GM08714 (cell line): Measurements from ENCODE around the gene PROSER2.

Source experiments
- H3K4me3 ChIP-seq: fragments of 200-500 bp; sonication (Bioruptor generic); 2 replicates; pipeline ENCODE4 v1.5.1; 2014; ENCODE audit warnings: mild to moderate bottlenecking, low read length, inconsistent platforms
- ZNF274 ChIP-seq: IDR thresholded peaks from 2 replicates; pipeline ENCODE4 v1.6.1; 2012; ENCODE audit warnings: mild to moderate bottlenecking, low read depth, low read length

The PROSER2 gene, protein sequence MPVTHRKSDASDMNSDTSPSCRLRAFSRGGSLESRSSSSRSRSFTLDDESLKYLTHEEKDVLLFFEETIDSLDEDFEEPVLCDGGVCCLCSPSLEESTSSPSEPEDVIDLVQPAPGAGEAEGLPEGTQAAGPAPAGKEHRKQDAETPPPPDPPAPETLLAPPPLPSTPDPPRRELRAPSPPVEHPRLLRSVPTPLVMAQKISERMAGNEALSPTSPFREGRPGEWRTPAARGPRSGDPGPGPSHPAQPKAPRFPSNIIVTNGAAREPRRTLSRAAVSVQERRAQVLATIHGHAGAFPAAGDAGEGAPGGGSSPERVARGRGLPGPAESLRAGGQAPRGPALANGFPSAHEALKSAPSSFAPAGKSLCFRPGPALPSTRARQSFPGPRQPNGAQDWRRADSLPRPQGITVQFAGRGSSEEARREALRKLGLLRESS

DNA sequence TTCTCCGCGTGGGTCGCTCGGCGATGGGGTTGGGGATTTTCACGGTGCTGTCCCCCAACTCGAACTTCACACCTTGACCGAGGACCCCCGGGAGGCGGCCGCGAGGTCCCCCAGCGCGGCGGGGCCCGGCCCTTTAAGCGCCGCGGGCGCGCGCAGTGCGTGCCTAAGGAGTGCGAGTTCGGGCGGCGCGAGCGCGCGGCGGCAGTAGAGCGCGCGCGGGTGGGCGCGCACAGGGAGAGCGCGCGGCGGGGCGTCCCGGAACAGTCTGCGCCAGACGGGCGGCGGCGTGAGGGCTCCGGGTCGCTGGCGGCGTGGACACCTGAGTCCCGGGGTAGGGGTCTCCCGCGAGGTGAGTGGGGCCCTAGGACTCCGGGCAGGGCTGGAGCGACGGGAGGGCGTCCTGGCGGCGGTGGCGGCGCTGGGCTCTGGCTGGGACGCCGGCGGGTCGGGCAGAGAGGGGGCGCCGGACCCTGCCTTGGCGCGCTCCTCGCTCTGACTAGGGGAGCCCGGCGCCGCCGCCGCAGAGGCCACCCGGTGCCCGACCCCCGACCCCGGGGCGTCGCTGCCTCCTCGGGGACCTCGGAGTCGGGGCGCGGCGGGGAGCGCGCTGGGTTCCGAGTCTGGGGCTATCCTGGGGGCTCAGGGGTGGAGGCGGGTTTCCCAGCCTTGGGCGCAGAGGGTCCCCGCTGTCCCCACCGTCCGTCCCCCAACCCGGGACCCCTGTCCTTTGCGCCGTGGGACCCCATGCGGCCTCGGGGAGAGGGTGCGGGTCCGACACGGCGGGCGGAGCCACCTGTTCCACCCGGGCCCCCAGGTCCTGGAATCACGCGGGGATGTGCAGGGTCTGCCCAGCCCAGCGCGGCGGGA lies at the start of gene PROSER2:
Gene PROSER2, plus strand, starts transcription at position 235 of the 867 bp plus-strand sequence. CDS start 28,722 bp downstream, outside the sequence.
- no peak for TF ChIP-seq ZNF274
- H3K4me3 ChIP-seq, result peak within 1 kb of the TSS; percentile 81

DNA sequence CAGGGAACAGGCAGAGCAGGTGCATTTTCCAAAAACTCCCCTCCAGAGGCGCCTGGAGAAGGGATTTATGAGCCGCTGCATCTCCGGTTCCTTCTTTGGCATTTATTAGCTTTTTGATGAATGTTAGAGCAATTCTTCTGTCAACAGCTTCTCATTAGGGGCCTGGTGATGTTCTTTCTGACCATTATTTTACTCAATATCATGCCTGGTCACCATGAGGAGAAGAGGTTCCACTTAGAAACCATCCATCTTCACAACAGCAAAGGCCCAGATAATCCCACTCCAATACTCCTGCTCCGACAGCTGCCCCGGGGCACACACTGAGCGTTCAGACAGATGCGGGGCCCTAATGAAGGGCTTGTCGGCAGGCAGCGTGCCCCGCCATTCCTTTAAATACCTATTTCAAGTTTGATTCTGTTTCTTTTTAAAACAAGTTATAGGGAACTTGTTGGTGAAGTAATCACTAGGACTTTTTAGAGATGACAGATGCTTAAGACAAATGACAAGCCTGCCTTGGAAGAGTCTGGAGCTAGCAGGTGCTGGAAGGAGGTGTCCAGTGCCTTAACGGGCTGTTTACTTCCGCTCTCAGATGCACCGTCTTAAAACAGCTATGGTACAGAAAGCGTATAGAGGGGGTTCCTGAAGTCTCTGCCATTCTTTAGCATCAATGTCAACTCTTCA lies 49.3 kb upstream of the PROSER2 start:
- H3K4me3 ChIP-seq, result no peak overlapping the region
- TF ChIP-seq ZNF274, result no peak

DNA sequence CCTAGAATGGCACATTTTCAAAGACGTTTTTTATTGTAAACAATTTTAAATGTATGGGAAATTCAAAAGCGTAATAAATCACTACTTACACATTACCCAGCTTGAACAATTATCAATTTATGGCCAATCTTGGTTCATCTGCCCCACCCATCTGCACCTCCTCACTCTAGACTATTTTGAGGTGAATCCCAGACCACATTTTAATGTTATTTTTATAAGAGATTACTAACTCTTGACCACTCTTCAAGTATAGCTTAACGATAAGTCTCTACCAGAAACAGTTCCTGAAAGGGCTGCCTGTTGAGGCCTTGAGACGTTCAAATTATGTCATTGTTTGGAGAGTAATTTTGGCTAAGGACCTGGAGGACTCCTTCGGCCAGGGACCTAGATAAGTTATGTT lies 47.7 kb upstream of the PROSER2 start:
- no peak overlapping the region for H3K4me3 ChIP-seq
- no peak for TF ChIP-seq ZNF274

DNA sequence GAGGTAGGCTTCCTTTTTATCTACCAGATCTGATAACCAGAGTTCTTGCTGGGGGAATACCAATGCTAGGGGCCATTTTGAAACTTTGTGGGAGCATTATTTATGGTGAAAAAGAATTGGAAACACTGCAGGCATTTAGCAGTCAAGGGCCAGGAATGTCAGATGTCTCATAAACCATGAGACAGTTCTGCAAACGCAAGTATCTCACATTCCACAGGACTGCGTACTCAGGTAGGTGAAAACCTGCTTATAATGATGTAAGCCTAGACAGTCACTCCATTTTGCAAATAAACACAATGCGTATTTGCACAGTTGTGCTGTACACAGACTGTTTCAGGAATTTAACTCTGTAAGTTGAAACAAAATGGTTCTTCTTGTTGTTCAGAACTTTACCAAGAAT lies 47.1 kb upstream of the PROSER2 start:
- TF ChIP-seq ZNF274, result no peak
- H3K4me3 ChIP-seq, result no peak overlapping the region

DNA sequence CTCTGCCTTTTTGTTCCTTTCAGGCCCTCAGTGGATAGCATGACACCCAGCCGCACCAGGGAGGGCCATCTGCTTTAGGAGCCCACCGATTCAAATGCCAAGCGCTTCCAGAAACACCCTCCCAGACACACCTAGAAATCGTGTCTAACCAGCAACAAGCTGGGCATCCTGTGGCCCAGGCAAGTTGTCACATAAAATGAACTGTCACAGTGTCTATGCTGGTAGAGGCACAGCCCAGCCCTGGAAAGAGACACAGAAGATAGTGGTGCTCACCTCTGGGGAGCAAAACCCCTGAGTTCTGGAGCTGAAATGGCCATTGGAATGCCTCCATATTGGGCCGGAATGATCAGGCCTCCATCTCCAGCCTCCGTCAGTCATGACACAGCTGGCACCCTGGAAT lies 42.0 kb upstream of the PROSER2 start:
- TF ChIP-seq ZNF274, result no peak
- no peak overlapping the region for H3K4me3 ChIP-seq

GRCh38 chr10:11782793-11783557 lies 40.2 kb upstream of the PROSER2 start:
- no peak for TF ChIP-seq ZNF274
- no peak overlapping the region for H3K4me3 ChIP-seq

- no peak for TF ChIP-seq ZNF274
- H3K4me3 ChIP-seq, result no peak overlapping the region
Measured at GRCh38 chr10:11783558-11783865, 39.6 kb upstream of the PROSER2 start.

GRCh38 chr10:11787374-11787773 lies 35.8 kb upstream of the PROSER2 start:
- no peak for TF ChIP-seq ZNF274
- H3K4me3 ChIP-seq, result no peak overlapping the region

- TF ChIP-seq ZNF274, result no peak
- H3K4me3 ChIP-seq, result no peak overlapping the region
Measured at GRCh38 chr10:11787846-11788245, 35.3 kb upstream of the PROSER2 start.

DNA sequence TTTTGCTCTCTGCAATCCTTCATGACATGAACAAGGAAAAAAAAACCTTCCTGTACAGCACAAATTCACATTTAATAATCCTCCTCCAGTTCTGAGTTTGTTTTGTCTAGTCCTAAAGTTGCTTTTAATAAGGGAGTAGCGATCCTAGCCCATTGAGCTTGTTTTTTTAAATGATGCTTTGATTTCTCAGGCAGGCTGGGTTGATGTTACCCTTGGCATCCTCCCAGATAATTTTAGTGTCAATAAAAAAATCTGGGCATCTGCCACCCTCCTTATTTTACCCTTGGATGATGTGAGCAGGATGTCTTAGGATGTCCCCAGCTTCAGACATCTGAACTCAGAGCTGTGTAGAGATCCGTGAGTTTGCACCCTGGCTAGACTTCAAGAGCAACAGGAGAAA lies 33.9 kb upstream of the PROSER2 start:
- no peak for TF ChIP-seq ZNF274
- H3K4me3 ChIP-seq, result no peak overlapping the region

GRCh38 chr10:11789956-11790355 lies 33.2 kb upstream of the PROSER2 start:
- no peak for TF ChIP-seq ZNF274
- H3K4me3 ChIP-seq, result no peak overlapping the region

DNA sequence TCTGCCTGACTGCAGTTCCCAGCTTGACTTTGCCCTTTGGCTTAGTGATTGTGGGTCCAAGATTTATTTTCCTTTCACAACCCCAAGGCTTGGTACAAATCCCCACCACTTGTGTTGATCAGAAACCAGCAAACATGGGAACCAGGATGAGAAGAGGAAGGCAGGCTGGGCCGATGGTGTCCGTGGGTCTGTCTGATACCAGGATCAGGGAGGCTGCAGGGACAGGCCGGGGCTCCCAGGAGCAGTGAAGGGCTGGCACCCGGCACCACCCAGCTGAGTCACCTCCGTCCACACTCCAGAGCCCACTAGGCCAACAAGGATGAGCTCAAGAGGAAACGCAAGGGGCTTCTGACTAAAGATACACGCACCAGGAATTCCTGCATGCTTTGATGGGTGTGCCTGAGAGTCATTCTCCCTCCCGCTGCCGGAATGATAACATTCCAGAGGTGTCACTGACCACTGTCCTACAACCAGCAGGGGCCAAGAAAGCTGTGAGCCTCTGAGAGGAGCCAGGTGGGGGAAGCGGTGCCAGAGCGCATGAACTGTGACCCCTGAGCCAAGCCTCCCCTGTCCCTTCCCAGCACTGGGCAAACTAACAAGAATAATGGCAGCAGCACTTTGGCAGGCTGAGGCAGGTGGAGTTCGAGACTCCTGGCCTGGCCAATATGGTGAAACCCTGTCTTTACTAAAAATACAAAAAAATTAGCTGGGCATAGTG lies 29.2 kb upstream of the PROSER2 start:
- no peak overlapping the region for H3K4me3 ChIP-seq
- TF ChIP-seq ZNF274, result no peak

DNA sequence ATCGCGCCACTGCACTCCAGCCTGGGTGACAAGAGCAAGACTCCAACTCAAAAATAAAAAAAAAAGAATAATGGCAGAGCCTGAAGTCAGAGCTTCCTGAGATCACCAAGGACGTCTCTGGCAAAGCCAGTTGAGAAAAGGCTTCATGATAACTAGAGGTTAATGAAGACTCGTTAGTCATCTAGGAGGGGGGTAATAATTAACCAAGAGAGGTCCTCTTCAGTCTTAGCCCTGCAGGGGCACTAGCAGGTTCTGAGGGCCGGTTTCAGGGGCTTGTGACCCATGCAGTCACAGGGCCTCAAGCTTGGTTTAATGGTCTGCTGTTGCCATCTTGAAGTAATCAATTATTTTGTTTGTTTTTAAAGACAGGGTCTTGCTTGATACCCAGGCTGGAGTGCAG lies 28.6 kb upstream of the PROSER2 start:
- TF ChIP-seq ZNF274, result no peak
- no peak overlapping the region for H3K4me3 ChIP-seq
